Gastrocnemius medialis (tissue), 4 donors: ENCODE measurements around the gene BACE2.

Experiments
- POLR2A ChIP-seq, 2 donors: fragments of 450-650 bp; IDR thresholded peaks; one replicate each; pipeline ENCODE4 v1.6.1; 2017; ENCODE audit warnings: antibody characterized with exemption in 2 of 2, mild to moderate bottlenecking in 2 of 2, moderate library complexity in 2 of 2
- TF ChIP-seq, protein P1 (sequence below), 5 experiments: fragments of 450-650 bp in 3 of 5; fragments of 200-600 bp in 2 of 5; sonication (generic) in 2 of 5; IDR thresholded peaks in 4 of 5; conservative IDR thresholded peaks in 1 of 5; 1 replicate in 4 of 5; 2 replicates in 1 of 5; pipeline ENCODE4 v1.5.1; 2016 to 2019; ENCODE audit warnings: antibody characterized with exemption in 5 of 5, mild to moderate bottlenecking in 3 of 5, moderate library complexity in 3 of 5

DNA sequence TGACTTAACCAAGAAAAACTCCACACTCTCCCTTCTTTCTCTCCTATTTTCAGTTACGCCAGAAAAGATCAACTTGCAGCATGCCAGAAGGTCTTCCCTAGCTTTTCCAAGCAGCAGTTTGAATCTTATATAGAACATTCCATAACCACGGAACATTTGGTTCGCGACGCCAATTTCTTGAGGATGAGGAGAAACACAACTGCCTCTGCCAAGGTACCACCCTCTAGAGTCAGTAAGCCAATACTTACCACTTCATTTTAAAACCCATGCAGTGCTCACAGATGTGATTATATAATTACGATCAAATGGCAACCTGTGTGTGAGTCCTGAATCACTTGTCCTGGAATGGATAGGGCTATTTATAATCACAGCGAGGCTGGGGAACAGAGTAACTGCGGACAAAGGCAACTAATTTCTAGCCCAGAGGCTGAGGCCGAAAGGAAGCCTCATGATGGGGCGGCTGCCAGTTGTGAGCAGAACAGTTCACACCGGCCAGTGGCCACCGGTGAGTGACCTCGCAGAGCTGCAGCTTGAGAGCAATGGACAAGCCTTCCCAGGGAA, 43.2 kb upstream of the BACE2 start:
- TF ChIP-seq POLR2A (IDR thresholded peaks at IDR 0.05): no peak
- TF ChIP-seq, protein P1, sequence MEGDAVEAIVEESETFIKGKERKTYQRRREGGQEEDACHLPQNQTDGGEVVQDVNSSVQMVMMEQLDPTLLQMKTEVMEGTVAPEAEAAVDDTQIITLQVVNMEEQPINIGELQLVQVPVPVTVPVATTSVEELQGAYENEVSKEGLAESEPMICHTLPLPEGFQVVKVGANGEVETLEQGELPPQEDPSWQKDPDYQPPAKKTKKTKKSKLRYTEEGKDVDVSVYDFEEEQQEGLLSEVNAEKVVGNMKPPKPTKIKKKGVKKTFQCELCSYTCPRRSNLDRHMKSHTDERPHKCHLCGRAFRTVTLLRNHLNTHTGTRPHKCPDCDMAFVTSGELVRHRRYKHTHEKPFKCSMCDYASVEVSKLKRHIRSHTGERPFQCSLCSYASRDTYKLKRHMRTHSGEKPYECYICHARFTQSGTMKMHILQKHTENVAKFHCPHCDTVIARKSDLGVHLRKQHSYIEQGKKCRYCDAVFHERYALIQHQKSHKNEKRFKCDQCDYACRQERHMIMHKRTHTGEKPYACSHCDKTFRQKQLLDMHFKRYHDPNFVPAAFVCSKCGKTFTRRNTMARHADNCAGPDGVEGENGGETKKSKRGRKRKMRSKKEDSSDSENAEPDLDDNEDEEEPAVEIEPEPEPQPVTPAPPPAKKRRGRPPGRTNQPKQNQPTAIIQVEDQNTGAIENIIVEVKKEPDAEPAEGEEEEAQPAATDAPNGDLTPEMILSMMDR (IDR thresholded peaks at IDR 0.05 in 4 of 5, conservative IDR thresholded peaks at IDR 0.05 in 1 of 5): no peak
